ENCODE data around the gene TBC1D22A.
"Not testable (repeated sequence)": the region's sequence is repeated elsewhere in the genome, so short reads cannot be mapped to it uniquely, and the experiment has no call there.

TBC1D22A gene

GRCh38 chr22:47047321-47048122 is 285.1 kb downstream of the TBC1D22A start:
- no peak for DNase-seq (ENCODE audit: low spot score)

GRCh38 chr22:47048123-47049077 is 285.9 kb downstream of the TBC1D22A start:
- DNase-seq (ENCODE audit: low spot score) = no peak

GRCh38 chr22:47049078-47049624 is 286.7 kb downstream of the TBC1D22A start:
- no peak for DNase-seq (ENCODE audit: low spot score)

- DNase-seq (ENCODE audit: low spot score) = not testable (repeated sequence)
Measured at GRCh38 chr22:47049736-47050400, 287.4 kb downstream of the TBC1D22A start.

- no peak for DNase-seq (ENCODE audit: low spot score)
Measured at GRCh38 chr22:47050401-47051051, 288.1 kb downstream of the TBC1D22A start.

GRCh38 chr22:47051441-47052071 is 289.1 kb downstream of the TBC1D22A start:
- no peak for DNase-seq (ENCODE audit: low spot score)

GRCh38 chr22:47052236-47053012 is 290.0 kb downstream of the TBC1D22A start:
- no peak for DNase-seq (ENCODE audit: low spot score)

GRCh38 chr22:47053013-47053725 is 290.7 kb downstream of the TBC1D22A start:
- DNase-seq (ENCODE audit: low spot score) = no peak

GRCh38 chr22:47053726-47054141 is 291.3 kb downstream of the TBC1D22A start:
- no peak for DNase-seq (ENCODE audit: low spot score)

GRCh38 chr22:47054231-47055072 is 292.0 kb downstream of the TBC1D22A start:
- DNase-seq (ENCODE audit: low spot score) = peak; percentile 26

- no peak for DNase-seq (ENCODE audit: low spot score)
Measured at GRCh38 chr22:47055073-47055355, 292.6 kb downstream of the TBC1D22A start.

- DNase-seq (ENCODE audit: low spot score) = no peak
Measured at GRCh38 chr22:47055461-47055860, 293.0 kb downstream of the TBC1D22A start.

- no peak for DNase-seq (ENCODE audit: low spot score)
Measured at GRCh38 chr22:47055921-47056320, 293.5 kb downstream of the TBC1D22A start.

- DNase-seq (ENCODE audit: low spot score) = no peak
Measured at GRCh38 chr22:47056361-47056760, 293.9 kb downstream of the TBC1D22A start.

- DNase-seq (ENCODE audit: low spot score) = no peak
Measured at GRCh38 chr22:47056776-47057470, 294.5 kb downstream of the TBC1D22A start.

- DNase-seq (ENCODE audit: low spot score) = no peak
Measured at GRCh38 chr22:47057916-47058585, 295.6 kb downstream of the TBC1D22A start.

GRCh38 chr22:47059076-47059475 is 296.6 kb downstream of the TBC1D22A start:
- DNase-seq (ENCODE audit: low spot score) = no peak

Measured in putamen (tissue), 1 donor.